Hindlimb muscle (tissue), 1 donor: ENCODE measurements around the gene ATP2B3. TPM values are rescaled to one million over a fixed set of nuclear protein-coding genes. Genes with fewer than 3 reads are reported as not detected.
A peak's percentile ranks its signal among the peaks of the same experiment; 100 is the strongest.

Experiments used
- DNase-seq: peaks from one replicate; pipeline ENCODE4 v3.0.0-alpha.2; 2013
- polyA plus RNA-seq: library from polyadenylated mRNA; unstranded; fragments of 120-200 nt; gene quantifications from one replicate; pipeline ENCODE4 v1.2.1, GENCODE V29; 2013; ENCODE audit not compliant: insufficient read length

The ATP2B3 gene
- polyA plus RNA-seq, 1 donor = 0.36 TPM

DNA sequence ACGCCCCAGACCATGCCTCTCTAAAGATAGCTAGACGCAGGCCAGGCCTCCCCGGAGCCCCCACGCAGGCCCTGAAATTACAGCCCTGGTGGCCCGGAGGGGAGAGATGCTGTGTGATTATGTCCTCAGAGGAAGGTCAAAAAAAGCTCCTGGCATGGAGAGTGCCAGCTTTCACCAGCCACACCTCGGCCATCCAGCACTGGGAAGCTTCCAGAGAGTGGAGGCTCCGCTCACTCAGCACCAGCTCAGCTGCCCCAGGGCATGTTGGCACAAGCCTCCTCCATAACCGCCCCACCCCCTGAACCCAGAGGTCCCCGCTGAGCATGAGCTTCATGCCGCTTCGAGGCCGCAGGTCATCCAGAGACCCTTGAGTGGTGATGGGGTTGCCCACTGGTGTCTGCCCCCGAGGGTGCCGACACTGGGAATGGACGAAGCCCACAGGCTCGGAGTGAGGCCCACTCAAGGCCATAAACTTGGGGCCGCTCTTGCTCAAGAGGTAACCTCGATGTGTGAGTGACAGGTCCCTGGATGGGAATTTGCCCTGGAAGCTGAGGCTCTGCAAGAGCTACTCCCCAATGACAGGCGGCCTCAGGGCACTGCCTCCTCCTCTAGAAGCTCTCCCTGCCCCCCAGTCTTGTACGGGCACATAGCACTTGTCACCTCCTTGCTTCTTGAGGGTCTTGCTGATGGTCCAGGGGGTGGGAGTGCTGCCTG lies 27.1 kb upstream of the ATP2B3 start:
- DNase-seq = no peak

GRCh38 chrX:153491351-153491914 lies 26.0 kb upstream of the ATP2B3 start:
- DNase-seq = no peak

GRCh38 chrX:153491918-153492317 lies 25.5 kb upstream of the ATP2B3 start:
- DNase-seq = no peak

- no peak for DNase-seq
Measured at GRCh38 chrX:153492543-153492942, 24.9 kb upstream of the ATP2B3 start.

DNA sequence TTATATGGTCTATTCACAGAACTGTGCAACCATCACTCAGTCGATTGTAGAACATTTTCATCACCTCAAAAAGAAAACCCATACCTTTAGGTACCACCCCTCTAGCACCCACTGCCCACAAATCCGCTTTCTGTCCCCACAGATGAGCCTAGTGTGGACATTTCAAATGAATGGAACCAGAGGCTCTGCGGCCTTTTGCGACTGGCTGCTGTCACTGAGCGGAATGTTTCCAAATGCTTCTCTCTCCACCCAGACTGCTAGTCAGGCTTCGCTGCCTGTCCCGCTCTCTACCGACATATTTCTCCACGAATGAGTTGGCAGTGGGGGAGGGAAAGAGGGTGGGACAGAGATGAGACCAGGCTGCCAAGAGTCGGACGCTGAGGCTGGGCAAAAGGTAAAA lies 24.4 kb upstream of the ATP2B3 start:
- DNase-seq = no peak

GRCh38 chrX:153494061-153494460 lies 23.4 kb upstream of the ATP2B3 start:
- DNase-seq = no peak

DNA sequence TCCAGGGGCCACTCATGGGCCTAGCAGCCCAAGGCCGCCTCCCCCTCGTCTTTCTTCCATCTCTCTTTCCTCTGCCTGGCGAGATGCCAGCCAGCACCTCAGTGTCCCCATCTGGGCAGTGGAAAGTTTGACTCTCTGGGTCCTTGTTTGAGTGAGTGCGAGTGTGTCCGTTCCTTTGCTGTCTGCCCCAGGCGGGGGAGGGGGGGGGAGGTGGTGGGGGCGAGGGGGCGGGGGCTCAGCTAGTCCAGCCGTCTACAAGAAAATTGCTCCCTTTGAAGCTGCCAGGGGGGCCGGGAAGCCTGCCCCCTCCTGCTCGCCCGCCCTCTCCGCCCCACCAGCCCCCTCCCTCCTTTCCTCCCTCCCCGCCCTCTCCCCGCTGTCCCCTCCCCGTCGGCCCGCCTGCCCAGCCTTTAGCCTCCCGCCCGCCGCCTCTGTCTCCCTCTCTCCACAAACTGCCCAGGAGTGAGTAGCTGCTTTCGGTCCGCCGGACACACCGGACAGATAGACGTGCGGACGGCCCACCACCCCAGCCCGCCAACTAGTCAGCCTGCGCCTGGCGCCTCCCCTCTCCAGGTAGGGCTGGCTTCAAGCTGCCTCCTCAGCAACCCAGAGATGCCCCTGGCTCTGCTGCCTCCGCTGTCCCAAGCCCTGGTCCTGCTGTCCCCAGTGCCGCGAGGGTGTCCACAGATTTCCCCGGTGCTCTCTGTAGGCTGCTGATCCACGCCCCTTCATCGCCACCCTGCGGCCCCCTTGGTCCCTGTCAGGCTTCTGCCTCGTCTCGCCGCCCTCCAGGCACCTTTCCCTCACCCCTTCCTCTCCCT lies 22.7 kb upstream of the ATP2B3 start, which contains the start of gene BGN:
Gene BGN, plus strand, starts transcription at position 440 of the 821 bp plus-strand sequence. CDS start 9,652 bp downstream, outside the sequence.
- no peak for DNase-seq

DNA sequence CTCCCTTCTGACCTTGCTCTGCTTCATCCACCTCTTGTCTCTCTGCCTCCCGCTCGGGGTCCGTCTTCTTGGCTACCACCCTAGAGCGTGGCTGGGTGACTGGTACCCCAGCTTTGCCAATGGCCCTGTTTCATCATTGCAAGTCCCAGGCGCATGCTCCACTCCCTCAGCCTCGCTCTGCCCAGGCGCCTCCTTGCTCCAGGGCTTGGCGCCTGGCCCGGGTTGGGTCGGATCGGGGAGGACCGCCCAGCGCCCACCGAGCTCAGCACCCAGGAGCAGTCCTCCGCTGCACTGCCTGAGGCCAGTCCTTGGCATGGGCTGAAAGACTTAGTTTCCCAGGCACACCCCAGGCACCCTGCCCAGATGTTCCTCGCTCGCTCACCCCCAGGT lies 22.1 kb upstream of the ATP2B3 start:
- no peak for DNase-seq

- no peak for DNase-seq
Measured at GRCh38 chrX:153495903-153496589, 21.4 kb upstream of the ATP2B3 start.

DNA sequence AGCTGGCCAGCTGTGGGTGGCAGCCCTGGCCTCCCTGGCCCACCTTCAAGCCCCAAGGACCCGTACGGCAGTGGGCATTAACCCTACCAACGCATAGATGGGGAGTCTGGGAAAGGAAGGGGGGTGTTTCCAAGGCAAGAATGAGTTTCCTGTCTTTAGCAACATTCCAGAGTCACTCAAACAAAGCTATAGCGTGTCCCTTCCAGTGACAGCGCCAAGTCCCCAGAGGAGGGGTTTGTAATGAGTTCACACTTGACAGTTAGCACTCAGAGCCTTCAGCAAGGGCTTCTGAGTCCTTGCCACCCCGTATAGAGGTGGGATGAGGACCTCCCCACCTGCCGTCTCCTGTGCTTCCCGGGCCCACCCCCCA lies 20.9 kb upstream of the ATP2B3 start:
- no peak for DNase-seq

DNA sequence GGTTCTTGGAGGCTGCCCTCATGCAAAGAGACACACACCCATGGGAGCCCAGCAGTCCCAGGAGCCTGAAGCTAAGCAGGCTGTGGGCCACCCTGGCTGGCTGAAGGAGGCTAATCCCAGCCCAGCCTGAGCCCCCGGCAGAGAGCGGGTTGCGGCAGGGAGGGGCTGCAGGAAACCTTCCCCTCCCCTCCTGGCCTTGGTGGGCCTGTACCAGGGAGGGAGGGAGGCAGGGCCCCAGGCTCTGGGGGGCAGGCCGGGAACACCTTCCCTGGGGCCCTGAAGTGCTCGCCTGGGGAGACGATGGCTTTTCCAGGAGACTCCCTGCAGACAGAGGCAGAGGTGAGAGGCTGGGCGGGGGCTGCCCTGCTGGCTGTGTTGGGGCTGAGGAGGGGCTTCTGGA lies 19.0 kb upstream of the ATP2B3 start:
- no peak for DNase-seq

- no peak for DNase-seq
Measured at GRCh38 chrX:153499341-153499740, 18.1 kb upstream of the ATP2B3 start.

DNA sequence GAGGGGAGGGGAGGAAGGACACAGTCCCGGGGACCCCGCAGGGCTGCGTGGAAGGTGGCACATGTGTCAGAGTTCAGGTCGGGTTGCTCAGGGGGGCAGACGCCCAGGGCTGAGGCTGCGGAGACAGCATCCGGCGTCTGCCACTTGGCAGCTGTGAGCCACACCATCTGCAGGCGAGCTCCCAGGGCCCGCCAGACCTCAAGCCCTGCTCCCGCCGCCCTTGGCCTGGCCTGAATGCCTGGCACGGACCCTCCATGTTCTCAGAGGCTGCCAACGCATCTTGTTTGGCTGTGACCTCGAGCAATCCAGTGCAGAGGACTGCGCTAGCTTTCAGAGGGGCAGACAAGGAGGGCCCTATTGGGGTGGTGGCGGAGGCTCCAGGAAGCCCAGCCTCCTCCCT lies 17.6 kb upstream of the ATP2B3 start:
- no peak for DNase-seq

DNA sequence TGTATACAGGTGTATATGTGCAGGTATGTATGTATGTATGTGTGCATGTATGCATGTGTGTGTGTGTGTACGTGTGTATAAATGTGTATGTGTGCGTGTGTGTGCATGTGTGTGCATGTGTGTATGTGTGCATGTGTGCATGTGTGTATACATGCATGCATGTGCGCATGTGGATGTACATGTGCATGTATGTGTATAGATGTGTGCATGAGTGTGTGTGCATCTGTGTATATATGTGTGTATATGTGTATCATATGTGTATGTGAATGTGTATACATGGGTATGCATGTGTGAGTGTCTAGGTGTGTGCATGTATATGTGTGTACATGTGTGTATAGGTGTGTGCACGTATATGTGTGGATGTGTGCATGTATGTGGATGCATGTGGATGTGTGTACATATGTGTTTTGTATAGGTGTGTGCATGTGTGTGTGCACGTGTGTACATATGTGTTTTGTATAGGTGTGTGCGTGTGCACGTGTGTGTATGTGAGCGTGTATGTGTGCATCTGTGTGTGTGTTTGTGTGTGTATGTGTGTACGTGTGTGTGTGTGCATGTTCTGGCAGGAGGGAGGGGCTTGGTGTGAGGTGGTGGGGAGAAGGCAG lies 16.7 kb upstream of the ATP2B3 start:
- DNase-seq = no peak

GRCh38 chrX:153501530-153501929 lies 15.9 kb upstream of the ATP2B3 start:
- no peak for DNase-seq

GRCh38 chrX:153502131-153502530 lies 15.3 kb upstream of the ATP2B3 start:
- no peak for DNase-seq

DNA sequence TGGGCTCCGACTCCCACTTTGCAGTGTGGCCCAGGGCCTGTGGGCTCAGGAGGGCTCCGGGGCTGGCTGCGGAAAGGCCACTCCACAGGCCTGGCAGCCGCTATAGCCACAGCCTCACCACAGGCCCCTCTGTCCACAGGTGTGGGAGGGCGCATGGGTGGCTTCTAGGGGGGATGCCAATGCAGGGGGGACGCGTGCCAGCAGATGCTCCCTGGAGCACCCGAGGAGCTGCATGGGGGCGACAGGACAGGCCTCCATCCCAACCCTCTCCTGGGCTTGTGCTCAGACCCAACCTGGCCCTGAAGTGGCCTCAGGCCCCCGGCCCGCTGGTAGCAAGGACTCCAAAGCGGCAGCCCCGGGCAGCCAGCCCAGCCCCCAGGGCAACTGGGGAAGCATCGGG lies 14.6 kb upstream of the ATP2B3 start:
- no peak for DNase-seq

DNA sequence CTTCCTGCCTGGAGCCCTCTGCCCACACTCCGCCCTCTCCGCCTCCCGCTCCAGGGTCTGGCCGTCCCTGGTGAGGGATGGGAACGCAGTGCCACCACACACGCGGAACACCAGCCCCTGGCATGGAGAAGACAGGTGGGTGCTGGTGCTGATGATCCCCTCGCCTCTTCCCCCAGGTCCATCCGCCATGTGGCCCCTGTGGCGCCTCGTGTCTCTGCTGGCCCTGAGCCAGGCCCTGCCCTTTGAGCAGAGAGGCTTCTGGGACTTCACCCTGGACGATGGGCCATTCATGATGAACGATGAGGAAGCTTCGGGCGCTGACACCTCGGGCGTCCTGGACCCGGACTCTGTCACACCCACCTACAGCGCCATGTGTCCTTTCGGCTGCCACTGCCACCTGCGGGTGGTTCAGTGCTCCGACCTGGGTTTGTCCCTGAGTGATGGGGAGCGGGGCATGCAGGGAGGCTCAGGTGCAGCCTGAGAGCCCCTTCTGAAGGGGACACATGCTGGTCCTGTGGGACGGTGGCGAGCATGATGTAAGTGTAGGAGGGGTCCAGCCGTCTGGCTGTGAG lies 12.9 kb upstream of the ATP2B3 start:
- no peak for DNase-seq

GRCh38 chrX:153505361-153505760 lies 12.1 kb upstream of the ATP2B3 start:
- DNase-seq = no peak

DNA sequence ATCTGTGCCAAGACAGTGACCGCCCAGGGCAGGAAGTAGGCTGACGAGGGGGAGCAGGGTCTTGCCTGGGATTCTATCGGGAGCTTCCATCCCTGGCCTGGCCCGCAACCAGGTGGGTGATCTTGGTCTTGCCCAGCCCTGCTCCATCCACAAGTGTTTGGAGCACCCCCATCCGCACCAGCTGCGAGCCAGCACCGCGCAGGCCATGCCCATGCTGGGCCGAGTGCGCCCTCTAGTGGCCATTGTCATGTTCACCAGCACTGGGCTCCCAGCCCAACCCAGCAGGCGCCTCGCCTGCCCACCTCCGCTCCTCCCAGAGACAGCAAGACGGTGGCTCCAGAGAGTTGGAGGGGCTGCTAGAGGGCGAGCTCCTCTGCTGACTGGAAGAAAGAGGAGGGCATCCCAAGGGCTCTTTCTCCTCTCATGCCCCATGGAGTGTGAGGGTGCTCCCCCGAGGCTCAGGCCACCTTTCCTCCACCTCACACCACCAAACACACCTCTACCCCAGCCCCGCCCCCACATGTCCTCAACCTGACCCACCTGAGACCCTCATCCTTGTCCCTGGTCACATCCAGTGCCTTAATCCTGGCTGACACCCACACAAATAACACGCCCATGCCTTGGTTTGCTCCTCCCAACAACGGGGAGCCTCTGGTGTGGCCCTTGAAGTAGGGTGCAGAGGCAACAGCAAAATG lies 9.8 kb upstream of the ATP2B3 start:
- peak; percentile 82 for DNase-seq

DNA sequence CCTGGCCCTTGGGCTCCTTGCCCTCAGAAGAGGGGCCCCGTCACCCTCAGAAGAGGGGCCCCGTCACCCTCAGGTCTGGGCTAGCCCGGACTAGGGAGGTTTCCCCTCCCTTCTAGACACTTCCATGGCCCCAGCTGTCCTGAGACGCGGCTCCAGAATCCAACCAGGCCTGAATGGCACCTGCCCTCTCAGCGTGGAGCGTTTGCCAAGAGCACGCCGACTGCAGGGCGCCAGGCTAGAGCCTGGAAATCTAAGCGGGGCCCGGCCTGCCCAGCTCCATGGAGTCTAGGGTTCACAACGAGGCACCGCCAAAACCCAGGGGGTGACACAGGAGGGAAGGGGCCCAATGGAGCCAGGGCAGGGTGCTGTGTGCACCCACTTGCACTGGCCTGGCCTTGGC lies 7.8 kb upstream of the ATP2B3 start:
- DNase-seq = no peak

DNA sequence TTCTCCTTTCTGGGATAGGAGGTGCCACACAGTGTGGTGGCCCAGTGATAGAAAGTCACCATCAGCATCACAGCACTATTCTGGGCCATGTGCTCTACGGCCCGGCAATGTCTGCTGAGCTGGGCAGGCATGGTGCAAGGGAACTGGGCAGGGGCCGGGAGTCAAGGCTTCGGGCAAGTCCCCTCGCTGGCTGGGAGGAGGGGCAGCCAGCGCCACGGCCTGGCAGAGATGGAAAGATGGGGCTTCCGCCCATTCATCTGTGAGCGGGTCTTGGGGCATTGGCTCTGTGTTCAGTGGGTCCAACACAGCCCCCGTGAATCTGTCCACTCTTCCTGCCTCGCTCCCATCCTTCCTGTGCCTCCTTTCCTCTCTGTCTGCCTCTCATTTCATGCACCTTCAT lies 7.1 kb upstream of the ATP2B3 start:
- no peak for DNase-seq
